NAMALWA (cell line): ENCODE measurements around the gene EEFSEC.

Experiments used
- DNase-seq: peaks from one replicate; pipeline ENCODE4 v3.0.0-alpha.2; 2015; ENCODE audit warnings: low spot score

The EEFSEC gene

GRCh38 chr3:128185630-128186447, 32.6 kb downstream of the EEFSEC start:
- DNase-seq: no peak

DNA sequence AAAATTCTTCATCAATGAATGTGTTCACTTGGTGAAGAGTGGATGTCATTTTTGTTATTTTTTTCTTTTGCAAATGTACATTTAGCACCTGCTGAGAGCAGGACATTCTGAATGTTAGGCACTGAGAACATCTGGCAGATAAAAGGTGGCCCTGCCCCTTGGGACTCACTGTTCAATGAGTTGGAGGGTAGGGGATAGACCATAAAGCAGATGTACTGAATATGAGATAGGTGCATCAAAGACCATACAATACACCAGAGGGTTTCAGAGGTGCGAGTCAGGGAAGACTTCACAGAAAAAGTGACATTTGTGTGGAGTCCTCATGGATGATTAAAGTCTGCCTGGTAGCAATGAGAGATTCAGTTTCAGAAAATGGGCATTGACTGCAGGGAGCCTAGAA, 34.2 kb downstream of the EEFSEC start:
- DNase-seq: peak; percentile 68

DNA sequence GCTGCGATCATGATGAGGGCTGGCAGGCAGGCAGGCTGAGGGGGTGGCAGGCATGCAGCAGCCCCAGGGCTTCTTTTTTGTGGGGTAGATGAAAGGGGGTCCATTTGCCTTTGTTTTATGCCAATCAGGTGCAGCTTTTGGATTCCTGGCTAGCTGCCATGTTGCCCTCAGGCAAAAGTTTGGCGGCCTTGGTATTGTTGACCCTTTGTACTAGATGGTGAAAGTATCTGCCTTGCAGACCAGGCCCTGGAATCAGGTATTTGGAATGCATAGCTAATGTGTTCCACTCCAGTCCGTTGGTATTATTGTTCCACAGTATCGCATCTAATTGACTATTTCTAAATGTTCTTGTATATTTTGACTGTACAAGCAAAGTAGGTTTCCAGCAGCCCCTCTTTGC, 35.0 kb downstream of the EEFSEC start:
- DNase-seq: no peak

- no peak for DNase-seq
Observed at GRCh38 chr3:128188956-128189355, 35.7 kb downstream of the EEFSEC start.

DNA sequence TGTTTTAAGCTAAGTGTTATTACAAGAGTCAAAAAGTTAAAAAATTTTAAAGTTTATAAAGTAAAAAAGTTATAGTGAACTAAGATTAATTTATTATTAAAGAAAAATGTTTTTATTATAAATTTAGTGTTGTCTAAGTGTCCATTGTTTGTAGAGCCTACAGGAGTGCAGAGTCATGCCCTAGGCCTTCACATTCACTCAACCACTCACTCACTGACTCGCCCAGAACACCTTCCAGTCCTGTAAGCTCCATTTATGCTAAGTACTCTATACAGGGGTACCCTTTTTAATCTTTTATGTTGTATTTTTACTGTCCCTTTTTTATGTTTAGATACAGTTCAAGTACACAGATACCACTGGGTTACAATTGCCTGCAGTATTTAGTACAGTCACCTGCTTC, 37.2 kb downstream of the EEFSEC start:
- DNase-seq: no peak

- DNase-seq: no peak
Observed at GRCh38 chr3:128192131-128192530, 38.9 kb downstream of the EEFSEC start.

DNA sequence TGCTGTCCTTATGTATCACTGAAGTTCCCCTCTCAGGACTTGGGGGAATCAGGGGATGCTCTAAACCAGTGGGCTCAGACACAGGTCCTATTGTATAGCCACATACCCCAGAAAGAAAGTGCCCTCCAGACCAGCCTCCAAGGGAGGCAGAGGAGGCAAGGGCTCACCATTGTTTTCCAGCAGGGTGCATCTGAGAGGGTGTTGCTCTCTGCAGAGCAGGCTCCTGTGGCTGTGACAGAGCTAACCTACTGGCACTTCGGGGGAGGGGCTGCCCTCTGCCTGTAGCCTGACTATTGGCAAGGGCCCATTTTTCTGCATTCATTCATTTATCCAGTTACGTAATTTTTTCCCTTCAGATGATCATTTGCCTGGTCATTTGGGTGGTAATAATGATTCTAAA, 39.9 kb downstream of the EEFSEC start:
- no peak for DNase-seq

DNA sequence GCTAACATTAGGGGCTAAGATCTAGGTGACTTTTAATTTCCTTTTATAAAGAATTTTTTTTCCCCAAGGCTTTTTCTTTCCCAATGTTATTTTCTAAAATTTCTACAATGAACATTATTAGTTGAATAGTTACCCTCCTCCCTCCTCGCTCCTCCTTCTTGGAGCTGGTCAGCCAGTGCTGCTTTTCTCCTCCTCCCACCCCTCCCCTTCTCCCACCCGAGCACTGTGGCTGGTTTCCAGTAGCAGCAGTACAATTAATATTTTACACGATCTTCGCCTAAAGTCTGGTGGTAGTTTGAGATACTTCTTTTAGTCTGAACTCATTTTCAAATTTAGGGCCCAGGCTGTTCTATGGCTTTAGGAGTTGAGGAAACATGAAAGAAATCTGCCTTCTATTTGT, 41.6 kb downstream of the EEFSEC start:
- no peak for DNase-seq

GRCh38 chr3:128195369-128195768, 42.1 kb downstream of the EEFSEC start:
- DNase-seq: no peak

DNA sequence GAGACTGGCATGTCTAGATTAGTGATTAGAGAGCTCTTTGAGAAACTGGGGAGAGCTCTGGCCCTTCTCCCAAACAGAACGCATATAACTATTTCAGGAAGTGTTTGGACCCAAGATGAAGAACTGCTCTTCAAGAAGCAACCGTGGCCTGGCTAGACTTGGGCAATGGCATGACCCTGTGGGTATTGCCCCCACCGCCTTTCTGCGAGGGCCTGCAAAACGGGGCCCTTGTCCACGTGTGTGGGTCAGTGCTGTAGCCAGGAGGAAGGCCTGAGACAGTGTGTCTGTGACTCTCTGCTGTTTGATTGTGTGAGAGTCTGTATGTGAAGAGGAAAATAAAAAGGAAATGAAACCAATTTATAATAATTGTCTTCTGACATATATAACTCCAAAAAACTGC, 42.5 kb downstream of the EEFSEC start:
- no peak for DNase-seq

DNA sequence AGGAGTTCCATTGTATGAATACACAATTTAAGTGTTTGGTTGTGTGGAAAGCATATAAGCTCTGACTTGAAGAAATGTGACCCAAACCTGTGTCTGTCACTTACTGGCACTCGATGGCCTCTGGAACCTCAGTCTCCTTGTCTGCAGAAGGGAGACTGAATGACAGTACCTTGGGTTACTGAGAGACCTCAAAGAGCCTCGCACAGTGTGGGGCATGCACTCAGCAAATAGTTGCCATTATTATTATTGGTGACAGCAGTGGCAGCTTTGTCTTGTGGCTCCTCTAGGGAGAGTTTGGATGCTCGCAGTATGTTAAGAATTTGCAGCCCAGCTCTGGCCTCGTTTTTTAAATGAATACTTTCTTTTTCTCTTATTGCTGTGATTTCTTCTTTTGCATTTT, 43.4 kb downstream of the EEFSEC start:
- no peak for DNase-seq

GRCh38 chr3:128197855-128198254, 44.6 kb downstream of the EEFSEC start:
- DNase-seq: no peak

- DNase-seq: no peak
Observed at GRCh38 chr3:128198313-128198712, 45.0 kb downstream of the EEFSEC start.

- DNase-seq: no peak
Observed at GRCh38 chr3:128199110-128199509, 45.8 kb downstream of the EEFSEC start.

DNA sequence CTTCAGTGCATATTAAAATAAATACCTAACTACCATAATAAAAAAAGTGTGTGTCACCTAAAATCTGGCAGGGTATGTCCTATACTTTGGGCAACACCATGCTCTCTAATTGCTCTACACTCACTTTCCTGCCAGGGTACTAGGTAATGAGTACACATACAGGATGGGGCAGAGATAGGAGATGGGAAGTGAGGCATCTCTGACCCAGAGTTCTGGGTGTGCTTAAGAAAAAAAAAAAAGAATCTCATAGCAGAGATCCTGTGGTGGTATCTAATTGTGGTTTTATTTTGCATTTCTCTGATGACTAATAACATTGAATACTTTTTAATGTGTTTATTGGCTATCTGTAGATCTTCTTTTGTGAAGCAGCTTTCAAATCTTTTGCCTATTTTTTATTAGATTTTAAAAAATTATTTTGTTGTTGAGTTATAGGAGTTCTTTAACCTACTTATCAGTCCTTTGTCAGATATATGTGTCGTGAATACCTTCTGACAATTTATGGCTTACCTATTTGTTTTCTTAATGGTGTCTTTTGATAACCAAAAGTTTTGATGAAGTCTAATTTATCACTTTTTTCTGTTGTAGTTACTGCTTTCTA, 48.0 kb downstream of the EEFSEC start:
- DNase-seq: no peak

DNA sequence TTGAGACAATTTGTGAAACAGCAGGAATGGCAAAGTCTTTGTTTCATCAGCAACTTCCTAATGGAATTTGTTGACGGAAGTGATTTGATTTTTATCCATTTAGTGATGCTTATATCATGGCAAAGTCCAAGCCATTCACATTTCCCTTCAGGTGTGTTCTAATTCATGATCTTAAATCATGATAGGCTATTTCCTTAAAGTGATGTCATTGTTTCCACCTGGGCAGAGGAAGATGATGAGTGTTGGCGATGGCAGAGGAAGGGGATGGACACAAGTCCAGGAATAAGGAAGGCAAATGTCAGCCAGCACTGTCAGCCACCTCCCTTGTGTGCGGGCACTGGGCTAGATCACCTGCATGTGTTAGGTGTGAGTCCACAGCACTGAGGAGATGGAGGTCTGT, 49.9 kb downstream of the EEFSEC start:
- DNase-seq: no peak

- DNase-seq: no peak
Observed at GRCh38 chr3:128205558-128206145, 52.4 kb downstream of the EEFSEC start.

- no peak for DNase-seq
Observed at GRCh38 chr3:128207951-128208350, 54.7 kb downstream of the EEFSEC start.

GRCh38 chr3:128210711-128211110, 57.4 kb downstream of the EEFSEC start:
- no peak for DNase-seq

DNA sequence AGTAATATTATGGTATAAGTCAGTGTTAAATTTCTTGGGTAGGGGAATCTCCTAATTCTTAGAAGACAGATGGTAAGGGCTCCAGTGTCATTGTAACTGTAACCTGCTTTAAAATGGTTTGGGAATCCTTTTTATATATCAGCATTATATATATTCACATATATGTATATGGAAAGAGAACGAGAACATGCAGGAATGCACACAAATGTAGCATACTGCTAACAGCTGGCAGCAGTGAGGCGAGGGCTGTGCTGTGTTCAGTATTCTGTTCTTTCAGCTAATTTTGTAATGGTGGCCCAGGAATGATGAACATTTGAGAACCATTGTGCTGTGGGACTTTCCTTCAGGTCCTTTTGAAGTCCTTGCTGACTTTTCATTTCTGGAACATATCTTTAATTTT, 60.8 kb downstream of the EEFSEC start:
- no peak for DNase-seq

DNA sequence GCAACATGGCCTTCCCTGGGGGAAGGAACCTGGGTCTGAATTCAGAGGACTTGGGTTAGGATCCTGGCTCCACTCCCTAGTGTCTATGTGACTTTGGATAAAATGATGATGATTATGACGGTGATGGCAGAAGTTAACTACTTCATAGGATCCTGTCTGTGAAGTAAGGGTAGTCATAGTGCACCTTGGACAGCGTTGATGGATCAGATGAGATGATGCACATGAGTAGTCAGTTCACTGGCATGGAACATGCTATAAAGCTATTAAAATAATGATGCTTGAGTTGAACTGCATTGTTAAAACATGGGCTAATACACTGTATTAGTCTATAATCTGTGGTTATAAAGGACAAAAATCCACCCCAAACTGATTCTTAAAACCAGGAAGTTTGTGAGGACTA, 62.0 kb downstream of the EEFSEC start:
- DNase-seq: no peak

- DNase-seq: no peak
Observed at GRCh38 chr3:128215800-128216495, 62.7 kb downstream of the EEFSEC start.
